GM23338 (cell line): Measurements from ENCODE around the gene AP1B1.

Experiments
- CREB1 ChIP-seq: fragments of 250-450 bp; sonication (Bioruptor Pico); IDR thresholded peaks from 2 replicates; pipeline ENCODE4 v1.5.0; 2020; ENCODE audit warnings: low read depth, mild to moderate bottlenecking, moderate library complexity
- EZH2 ChIP-seq: fragments of 200-600 bp; sonication (generic); IDR thresholded peaks from one replicate; pipeline ENCODE4 v1.8.0; 2017; ENCODE audit warnings: antibody characterized with exemption, mild to moderate bottlenecking, low read depth; ENCODE audit not compliant: unreplicated experiment
- EZH2phosphoT487 ChIP-seq: fragments of 200-600 bp; sonication (generic); IDR thresholded peaks from one replicate; pipeline ENCODE4 v1.8.1; 2018; ENCODE audit warnings: antibody characterized with exemption; ENCODE audit not compliant: unreplicated experiment
- JUNB ChIP-seq: IDR thresholded peaks from one replicate; pipeline ENCODE4 v1.6.1; 2016; ENCODE audit warnings: antibody characterized with exemption; ENCODE audit not compliant: unreplicated experiment
- POLR2AphosphoS5 ChIP-seq: IDR thresholded peaks from 2 replicates; pipeline ENCODE4 v1.6.1; 2016; ENCODE audit warnings: antibody characterized with exemption, low read depth
- STAT1 ChIP-seq: IDR thresholded peaks from one replicate; pipeline ENCODE4 v1.6.1; 2016; ENCODE audit warnings: antibody characterized with exemption; ENCODE audit not compliant: unreplicated experiment
- ZNF331 ChIP-seq: fragments of 250-450 bp; sonication (Bioruptor Pico); IDR thresholded peaks from 2 replicates; pipeline ENCODE4 v1.5.0; 2020; ENCODE audit warnings: low read depth, mild to moderate bottlenecking, moderate library complexity
- TF ChIP-seq, protein P1 (sequence below), 2 experiments: fragments of 200-600 bp in 1 of 2; sonication (generic) in 1 of 2; conservative IDR thresholded peaks; 2 replicates each; pipeline versions ENCODE4 v1.5.1 to v1.6.1; 2016 to 2017; ENCODE audit warnings: antibody characterized with exemption in 2 of 2, low read depth in 2 of 2, mild to moderate bottlenecking in 2 of 2, moderate library complexity in 1 of 2
- TF ChIP-seq, protein P2 (sequence below): IDR thresholded peaks from one replicate; pipeline ENCODE4 v1.6.1; 2018; ENCODE audit warnings: antibody characterized with exemption; ENCODE audit not compliant: unreplicated experiment

DNA sequence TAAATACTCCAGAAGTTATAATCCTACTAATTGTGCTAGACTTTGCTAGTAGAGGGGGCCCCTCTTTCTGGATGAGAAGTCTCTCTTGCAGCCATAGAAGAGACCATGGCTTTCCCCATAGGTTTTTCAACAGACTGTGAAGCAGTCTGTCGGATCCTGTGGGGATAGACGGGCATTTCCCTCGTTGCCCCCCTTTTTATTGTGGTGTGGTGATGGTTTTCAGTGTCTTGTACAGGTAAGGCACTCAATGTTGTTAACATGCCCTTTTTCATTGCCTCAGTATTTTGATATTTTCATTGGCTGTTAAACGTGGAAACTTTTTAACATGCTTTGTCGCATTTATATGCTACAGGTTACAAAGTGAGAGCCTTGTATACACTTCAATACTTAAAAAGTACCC lies 98.3 kb downstream of the AP1B1 start:
- TF ChIP-seq, protein P1, sequence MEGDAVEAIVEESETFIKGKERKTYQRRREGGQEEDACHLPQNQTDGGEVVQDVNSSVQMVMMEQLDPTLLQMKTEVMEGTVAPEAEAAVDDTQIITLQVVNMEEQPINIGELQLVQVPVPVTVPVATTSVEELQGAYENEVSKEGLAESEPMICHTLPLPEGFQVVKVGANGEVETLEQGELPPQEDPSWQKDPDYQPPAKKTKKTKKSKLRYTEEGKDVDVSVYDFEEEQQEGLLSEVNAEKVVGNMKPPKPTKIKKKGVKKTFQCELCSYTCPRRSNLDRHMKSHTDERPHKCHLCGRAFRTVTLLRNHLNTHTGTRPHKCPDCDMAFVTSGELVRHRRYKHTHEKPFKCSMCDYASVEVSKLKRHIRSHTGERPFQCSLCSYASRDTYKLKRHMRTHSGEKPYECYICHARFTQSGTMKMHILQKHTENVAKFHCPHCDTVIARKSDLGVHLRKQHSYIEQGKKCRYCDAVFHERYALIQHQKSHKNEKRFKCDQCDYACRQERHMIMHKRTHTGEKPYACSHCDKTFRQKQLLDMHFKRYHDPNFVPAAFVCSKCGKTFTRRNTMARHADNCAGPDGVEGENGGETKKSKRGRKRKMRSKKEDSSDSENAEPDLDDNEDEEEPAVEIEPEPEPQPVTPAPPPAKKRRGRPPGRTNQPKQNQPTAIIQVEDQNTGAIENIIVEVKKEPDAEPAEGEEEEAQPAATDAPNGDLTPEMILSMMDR (conservative IDR thresholded peaks at IDR 0.05; ENCODE audit: low read depth in 2 of 2) = no peak
- TF ChIP-seq POLR2AphosphoS5 (no peak), EZH2 (no peak), CREB1 (CRISPR knock-in tag) (no peak), EZH2phosphoT487 (no peak), JUNB (no peak), ZNF331 (CRISPR knock-in tag) (no peak), STAT1 (no peak)
- TF ChIP-seq, protein P2, sequence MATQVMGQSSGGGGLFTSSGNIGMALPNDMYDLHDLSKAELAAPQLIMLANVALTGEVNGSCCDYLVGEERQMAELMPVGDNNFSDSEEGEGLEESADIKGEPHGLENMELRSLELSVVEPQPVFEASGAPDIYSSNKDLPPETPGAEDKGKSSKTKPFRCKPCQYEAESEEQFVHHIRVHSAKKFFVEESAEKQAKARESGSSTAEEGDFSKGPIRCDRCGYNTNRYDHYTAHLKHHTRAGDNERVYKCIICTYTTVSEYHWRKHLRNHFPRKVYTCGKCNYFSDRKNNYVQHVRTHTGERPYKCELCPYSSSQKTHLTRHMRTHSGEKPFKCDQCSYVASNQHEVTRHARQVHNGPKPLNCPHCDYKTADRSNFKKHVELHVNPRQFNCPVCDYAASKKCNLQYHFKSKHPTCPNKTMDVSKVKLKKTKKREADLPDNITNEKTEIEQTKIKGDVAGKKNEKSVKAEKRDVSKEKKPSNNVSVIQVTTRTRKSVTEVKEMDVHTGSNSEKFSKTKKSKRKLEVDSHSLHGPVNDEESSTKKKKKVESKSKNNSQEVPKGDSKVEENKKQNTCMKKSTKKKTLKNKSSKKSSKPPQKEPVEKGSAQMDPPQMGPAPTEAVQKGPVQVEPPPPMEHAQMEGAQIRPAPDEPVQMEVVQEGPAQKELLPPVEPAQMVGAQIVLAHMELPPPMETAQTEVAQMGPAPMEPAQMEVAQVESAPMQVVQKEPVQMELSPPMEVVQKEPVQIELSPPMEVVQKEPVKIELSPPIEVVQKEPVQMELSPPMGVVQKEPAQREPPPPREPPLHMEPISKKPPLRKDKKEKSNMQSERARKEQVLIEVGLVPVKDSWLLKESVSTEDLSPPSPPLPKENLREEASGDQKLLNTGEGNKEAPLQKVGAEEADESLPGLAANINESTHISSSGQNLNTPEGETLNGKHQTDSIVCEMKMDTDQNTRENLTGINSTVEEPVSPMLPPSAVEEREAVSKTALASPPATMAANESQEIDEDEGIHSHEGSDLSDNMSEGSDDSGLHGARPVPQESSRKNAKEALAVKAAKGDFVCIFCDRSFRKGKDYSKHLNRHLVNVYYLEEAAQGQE = no peak
